ENCODE results near the gene MELK.

The MELK gene

DNA sequence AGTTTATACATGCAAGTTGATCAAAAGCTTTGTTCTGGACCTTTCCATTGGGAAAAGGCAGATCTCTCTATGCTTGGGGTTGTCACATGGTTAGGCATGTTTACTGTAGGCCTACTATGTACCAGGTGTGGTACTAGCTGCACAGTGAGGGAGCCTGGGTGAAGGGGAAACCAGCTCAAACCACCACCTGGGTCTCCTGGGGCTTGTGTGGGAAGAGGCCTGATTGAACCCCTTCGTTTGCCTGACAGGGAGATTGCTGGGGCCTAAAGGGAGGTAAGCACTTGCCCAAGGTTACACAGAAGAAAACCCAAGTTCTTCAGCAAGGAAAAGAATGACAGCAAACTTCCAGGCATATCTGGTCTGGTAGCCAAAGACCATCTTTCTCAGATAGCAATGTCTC, 145.9 kb downstream of the MELK start:
- no peaks in the 10 kb centered on the region for H3K9me3 ChIP-seq (replicated peaks; ENCODE audit: low read length)
- no peaks in the 10 kb centered on the region for H3K36me3 ChIP-seq (ENCODE audit: insufficient read depth, low read length)
- H3K27me3 ChIP-seq (ENCODE audit: control insufficient read depth, insufficient read depth, low read length): peaks cover 66% of the 10 kb centered on the region
- H3K9ac ChIP-seq (ENCODE audit: low read depth, low read length): no peak overlapping the region
- H3K4me3 ChIP-seq (ENCODE audit: low read length): no peak overlapping the region
- H3K4me2 ChIP-seq (ENCODE audit: low read length): no peak overlapping the region
- H3K4me1 ChIP-seq (ENCODE audit: control insufficient read depth, insufficient read depth, low read length): no peaks in the 10 kb centered on the region

DNA sequence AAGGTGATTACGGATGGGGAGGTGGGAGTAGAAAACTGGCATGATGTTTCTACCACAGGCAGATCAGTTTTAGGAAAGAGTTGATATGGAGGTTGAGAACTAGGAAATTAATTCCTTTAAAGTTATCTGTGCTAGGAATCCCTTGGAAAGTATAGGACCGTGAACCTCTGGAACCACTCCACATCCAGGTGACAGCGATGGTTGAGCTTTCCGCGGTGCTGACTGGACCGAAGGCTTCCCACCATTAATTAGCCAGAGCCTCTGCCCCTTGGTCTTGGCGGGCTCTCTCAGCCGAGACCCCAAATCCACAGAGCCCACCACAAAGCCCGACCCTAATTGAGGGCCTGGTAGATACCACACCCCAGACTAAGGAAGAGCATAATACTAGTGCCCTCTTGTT, 147.3 kb downstream of the MELK start:
- no peak overlapping the region for H3K4me2 ChIP-seq (ENCODE audit: low read length)
- H3K36me3 ChIP-seq (ENCODE audit: insufficient read depth, low read length): no peaks in the 10 kb centered on the region
- H3K27me3 ChIP-seq (ENCODE audit: control insufficient read depth, insufficient read depth, low read length): peaks cover 73% of the 10 kb centered on the region
- H3K4me3 ChIP-seq (ENCODE audit: low read length): no peak overlapping the region
- no peaks in the 10 kb centered on the region for H3K4me1 ChIP-seq (ENCODE audit: control insufficient read depth, insufficient read depth, low read length)
- H3K9me3 ChIP-seq (replicated peaks; ENCODE audit: low read length): no peaks in the 10 kb centered on the region
- H3K9ac ChIP-seq (ENCODE audit: low read depth, low read length): no peak overlapping the region

DNA sequence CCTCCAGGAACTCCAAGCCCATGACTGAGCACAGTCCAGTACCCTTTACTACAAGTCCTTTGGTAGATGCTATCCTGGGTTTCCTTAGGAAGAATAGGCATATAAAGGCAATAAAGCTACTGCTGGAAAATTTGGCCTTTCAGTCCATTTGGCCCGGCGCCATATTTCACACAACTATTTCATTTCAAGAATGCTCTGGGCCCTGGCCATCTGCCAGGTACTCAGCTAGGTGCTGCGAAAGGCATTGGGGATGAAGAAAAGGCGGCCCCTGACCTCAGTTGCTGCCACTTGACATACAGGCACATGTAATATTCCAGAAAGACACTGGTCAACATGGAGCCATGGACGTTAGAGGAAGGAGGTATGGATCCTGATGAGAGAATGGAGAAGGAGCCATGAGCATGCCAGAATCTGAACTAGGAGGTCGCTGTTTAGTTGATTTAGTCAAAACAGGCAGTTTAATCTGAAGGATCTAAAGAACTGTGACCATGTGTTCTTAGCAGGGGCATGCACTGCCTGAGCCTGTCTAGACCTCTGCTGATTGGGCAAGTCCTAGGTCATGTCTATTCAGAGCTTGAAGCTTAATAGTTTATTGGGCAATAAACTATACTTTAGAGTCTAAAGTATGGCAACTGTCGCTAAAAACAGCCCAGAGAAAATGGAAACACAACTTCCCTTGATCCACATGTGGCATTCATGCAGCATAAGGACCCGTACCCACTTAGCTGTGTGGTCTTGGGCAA, 149.3 kb downstream of the MELK start:
- Histone ChIP-seq H3K9ac (ENCODE audit: low read depth, low read length) (no peak overlapping the region), H3K27me3 (ENCODE audit: control insufficient read depth, insufficient read depth, low read length) (peaks cover 57% of the 10 kb centered on the region), H3K4me3 (ENCODE audit: low read length) (no peak overlapping the region), H3K4me1 (ENCODE audit: control insufficient read depth, insufficient read depth, low read length) (no peaks in the 10 kb centered on the region), H3K36me3 (ENCODE audit: insufficient read depth, low read length) (no peaks in the 10 kb centered on the region), H3K9me3 (replicated peaks; ENCODE audit: low read length) (no peaks in the 10 kb centered on the region), H3K4me2 (ENCODE audit: low read length) (no peak overlapping the region)

DNA sequence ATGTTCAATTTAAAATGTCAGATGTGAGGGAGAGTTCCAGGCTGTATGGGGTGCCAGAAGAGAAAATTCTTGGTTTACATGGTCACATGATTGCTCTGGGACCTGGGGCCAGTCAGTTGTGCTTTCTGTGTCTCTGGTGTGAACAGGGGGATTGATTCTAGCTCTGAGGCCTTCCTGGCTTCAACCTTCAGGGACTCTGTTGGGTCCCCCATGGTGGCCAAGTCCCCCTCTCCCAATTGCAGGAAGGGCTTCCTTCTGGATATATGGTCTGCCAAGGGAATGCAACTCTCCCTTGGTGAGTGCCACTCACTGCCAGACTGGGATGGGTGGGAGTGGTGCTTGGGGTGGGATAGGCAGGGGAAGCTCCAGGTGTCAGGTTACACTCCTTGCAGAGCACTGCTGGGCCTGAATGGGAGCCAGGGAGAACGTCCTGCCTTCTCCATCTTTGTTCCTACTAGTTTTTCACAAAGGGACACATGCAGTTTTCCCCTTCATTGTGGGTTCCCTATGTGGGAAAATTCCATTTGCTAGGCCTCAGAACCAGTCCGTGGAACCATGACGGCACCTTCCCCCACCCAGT, 153.2 kb downstream of the MELK start:
- Histone ChIP-seq H3K27me3 (ENCODE audit: control insufficient read depth, insufficient read depth, low read length) (peaks cover 42% of the 10 kb centered on the region), H3K4me3 (ENCODE audit: low read length) (no peak overlapping the region), H3K36me3 (ENCODE audit: insufficient read depth, low read length) (no peaks in the 10 kb centered on the region), H3K4me2 (ENCODE audit: low read length) (no peak overlapping the region), H3K4me1 (ENCODE audit: control insufficient read depth, insufficient read depth, low read length) (no peaks in the 10 kb centered on the region), H3K9me3 (replicated peaks; ENCODE audit: low read length) (no peaks in the 10 kb centered on the region), H3K9ac (ENCODE audit: low read depth, low read length) (no peak overlapping the region)
